ENCODE measurements around the gene MAN2C1. TPM values are rescaled to one million over a fixed set of nuclear protein-coding genes. Genes with fewer than 3 reads are reported as not detected.
A peak's percentile ranks its signal among the peaks of the same experiment; 100 is the strongest.
"Not testable (repeated sequence)": the region's sequence is repeated elsewhere in the genome, so short reads cannot be mapped to it uniquely, and the experiment has no call there.

Gene MAN2C1
- polyA plus RNA-seq, 1 experiment: 32.5 TPM

DNA sequence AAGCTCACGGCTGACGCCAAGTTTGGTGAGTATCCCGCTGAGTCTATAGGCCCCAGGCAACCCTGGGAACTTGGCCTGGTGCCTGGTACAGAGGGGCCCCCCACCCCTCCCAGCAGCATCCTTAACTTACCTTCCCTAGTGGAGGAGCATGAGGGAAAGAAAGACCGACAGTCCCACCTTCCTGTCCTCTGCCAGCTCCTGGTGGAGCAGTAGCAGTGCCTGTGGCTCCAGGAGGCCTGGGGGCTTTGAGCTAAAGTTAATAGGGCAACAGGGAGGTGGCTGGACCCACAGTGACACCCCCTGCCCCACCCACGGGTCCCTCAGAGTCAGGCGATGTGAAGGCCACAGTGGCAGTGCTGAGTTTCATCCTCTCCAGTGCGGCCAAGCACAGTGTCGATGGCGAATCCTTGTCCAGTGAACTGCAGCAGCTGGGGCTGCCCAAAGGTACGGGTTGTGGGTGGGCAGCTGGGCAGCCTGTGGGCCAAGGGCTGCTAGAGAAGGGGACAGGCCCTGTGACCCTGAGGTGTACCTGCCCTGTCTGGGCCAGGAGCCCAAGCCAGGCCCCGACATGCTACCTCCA lies 29.7 kb downstream of the MAN2C1 start:
- POLR2A ChIA-PET: no interaction called here
- H3K9me3 ChIP-seq (ENCODE audit: control insufficient read depth, insufficient read depth, low read length): no peaks in the 10 kb centered on the region
- TF ChIP-seq, protein P1, sequence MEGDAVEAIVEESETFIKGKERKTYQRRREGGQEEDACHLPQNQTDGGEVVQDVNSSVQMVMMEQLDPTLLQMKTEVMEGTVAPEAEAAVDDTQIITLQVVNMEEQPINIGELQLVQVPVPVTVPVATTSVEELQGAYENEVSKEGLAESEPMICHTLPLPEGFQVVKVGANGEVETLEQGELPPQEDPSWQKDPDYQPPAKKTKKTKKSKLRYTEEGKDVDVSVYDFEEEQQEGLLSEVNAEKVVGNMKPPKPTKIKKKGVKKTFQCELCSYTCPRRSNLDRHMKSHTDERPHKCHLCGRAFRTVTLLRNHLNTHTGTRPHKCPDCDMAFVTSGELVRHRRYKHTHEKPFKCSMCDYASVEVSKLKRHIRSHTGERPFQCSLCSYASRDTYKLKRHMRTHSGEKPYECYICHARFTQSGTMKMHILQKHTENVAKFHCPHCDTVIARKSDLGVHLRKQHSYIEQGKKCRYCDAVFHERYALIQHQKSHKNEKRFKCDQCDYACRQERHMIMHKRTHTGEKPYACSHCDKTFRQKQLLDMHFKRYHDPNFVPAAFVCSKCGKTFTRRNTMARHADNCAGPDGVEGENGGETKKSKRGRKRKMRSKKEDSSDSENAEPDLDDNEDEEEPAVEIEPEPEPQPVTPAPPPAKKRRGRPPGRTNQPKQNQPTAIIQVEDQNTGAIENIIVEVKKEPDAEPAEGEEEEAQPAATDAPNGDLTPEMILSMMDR (IDR thresholded peaks at IDR 0.05; ENCODE audit: low read depth, low read length): no peak
- no peak overlapping the region for H3K4me3 ChIP-seq (ENCODE audit: low read depth, low read length)
- no peak overlapping the region for H3K27ac ChIP-seq (ENCODE audit: low read depth, low read length)
- CTCF ChIA-PET: no interaction called here
- no peak for DNase-seq (ENCODE audit: low read depth, low spot score)
- no peaks in the 10 kb centered on the region for H3K27me3 ChIP-seq (ENCODE audit: control insufficient read depth, insufficient read depth, low read length)

- TF ChIP-seq, protein P1 (IDR thresholded peaks at IDR 0.05; ENCODE audit: low read depth, low read length): no peak
- peak; percentile 88 for DNase-seq (ENCODE audit: low read depth, low spot score)
- POLR2A ChIA-PET: interaction anchor here (0.8 kb wide), 1 partner anchor 32 kb away, joined by 4 read pairs; no protein-coding TSS in a partner anchor
- Histone ChIP-seq H3K27ac (ENCODE audit: low read depth, low read length) (peak within 1 kb of the TSS; percentile 47), H3K27me3 (ENCODE audit: control insufficient read depth, insufficient read depth, low read length) (no peaks in the 10 kb centered on the region), H3K4me3 (ENCODE audit: low read depth, low read length) (peak within 1 kb of the TSS; percentile 85), H3K9me3 (ENCODE audit: control insufficient read depth, insufficient read depth, low read length) (no peaks in the 10 kb centered on the region)
- CTCF ChIA-PET: no interaction called here
Observed at GRCh38 chr15:75335705-75336355, 32.6 kb downstream of the MAN2C1 start, which contains the start of gene COMMD4. Gene COMMD4, plus strand, starts transcription at chr15:75336063. Its CDS starts 27 bp downstream, at chr15:75336090.

DNA sequence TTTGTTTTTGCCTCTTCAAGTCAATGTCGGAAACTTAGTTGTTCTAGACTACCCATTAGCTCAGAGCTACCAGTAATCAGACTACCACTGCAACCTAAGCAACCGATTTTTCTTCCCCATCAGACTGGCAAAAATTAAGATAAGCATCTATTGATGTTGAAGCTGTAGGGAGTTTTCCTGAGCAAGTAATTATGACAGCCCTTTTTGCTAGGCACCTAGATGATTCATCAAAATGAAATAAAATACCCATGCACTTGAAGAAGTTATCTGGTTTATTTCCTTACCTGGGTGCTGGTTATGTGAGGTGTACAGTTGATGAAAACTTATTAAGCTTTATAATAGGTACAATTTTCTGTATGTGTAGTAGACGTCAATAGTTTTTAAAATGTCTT lies 33.1 kb downstream of the MAN2C1 start:
- Histone ChIP-seq H3K27me3 (ENCODE audit: control insufficient read depth, insufficient read depth, low read length) (no peaks in the 10 kb centered on the region), H3K27ac (ENCODE audit: low read depth, low read length) (no peak overlapping the region), H3K4me3 (ENCODE audit: low read depth, low read length) (peak overlapping the region; percentile 85), H3K9me3 (ENCODE audit: control insufficient read depth, insufficient read depth, low read length) (no peaks in the 10 kb centered on the region)
- POLR2A ChIA-PET: interaction anchor here (0.8 kb wide), 1 partner anchor 33 kb away, joined by 4 read pairs; no protein-coding TSS in a partner anchor
- DNase-seq (ENCODE audit: low read depth, low spot score): no peak
- CTCF ChIA-PET: no interaction called here
- TF ChIP-seq, protein P1 (IDR thresholded peaks at IDR 0.05; ENCODE audit: low read depth, low read length): no peak

- DNase-seq (ENCODE audit: low read depth, low spot score); POLR2A ChIA-PET; H3K27ac ChIP-seq (ENCODE audit: low read depth, low read length); H3K27me3 ChIP-seq (ENCODE audit: control insufficient read depth, insufficient read depth, low read length); H3K4me3 ChIP-seq (ENCODE audit: low read depth, low read length); H3K9me3 ChIP-seq (ENCODE audit: control insufficient read depth, insufficient read depth, low read length); CTCF ChIA-PET: not testable (repeated sequence)
Observed at GRCh38 chr15:75333654-75334419, 34.6 kb downstream of the MAN2C1 start.

DNA sequence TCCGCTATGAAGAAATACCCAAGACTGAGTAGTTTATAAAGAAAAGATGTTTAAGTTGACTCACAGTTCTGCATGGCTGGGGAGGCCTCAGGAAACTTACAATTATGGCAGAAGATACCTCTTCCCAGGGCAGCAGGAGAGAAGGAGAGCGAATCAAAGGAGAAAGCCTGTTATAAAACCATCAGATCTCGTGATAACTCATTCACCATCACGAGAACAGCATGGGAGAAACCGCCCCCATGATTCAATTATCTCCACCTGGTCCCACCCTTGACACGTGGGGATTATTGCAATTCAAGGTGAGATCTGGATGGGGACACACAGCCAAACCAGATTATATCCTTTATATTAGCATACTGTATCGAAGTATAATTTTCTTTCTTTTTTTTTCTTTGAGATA lies 36.3 kb downstream of the MAN2C1 start:
- CTCF ChIA-PET; DNase-seq (ENCODE audit: low read depth, low spot score); H3K27ac ChIP-seq (ENCODE audit: low read depth, low read length); H3K27me3 ChIP-seq (ENCODE audit: control insufficient read depth, insufficient read depth, low read length); POLR2A ChIA-PET; H3K9me3 ChIP-seq (ENCODE audit: control insufficient read depth, insufficient read depth, low read length); H3K4me3 ChIP-seq (ENCODE audit: low read depth, low read length): not testable (repeated sequence)

DNA sequence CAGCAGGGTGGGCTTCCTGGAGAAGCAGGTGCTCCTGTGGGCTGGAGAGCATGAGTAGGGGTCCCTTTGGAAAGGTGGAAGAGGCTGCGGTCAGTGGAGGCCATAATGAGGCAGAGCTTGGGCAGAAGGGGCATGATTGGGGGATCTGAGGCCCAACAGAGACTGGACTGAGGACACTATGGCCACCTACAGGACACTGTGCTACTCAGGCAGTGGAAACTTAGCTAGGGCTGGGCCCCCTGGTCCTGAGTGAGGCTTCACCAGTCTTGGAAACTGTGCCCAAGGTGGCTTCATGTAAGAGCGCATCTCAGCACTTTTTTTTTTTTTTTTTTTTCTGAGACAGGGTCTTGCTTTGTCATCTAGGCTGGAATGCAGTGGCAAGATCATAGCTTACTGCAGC lies 38.8 kb downstream of the MAN2C1 start:
- POLR2A ChIA-PET: no interaction called here
- H3K9me3 ChIP-seq (ENCODE audit: control insufficient read depth, insufficient read depth, low read length): no peaks in the 10 kb centered on the region
- H3K27ac ChIP-seq (ENCODE audit: low read depth, low read length): no peak overlapping the region
- CTCF ChIA-PET: no interaction called here
- DNase-seq (ENCODE audit: low read depth, low spot score): no peak
- no peak overlapping the region for H3K4me3 ChIP-seq (ENCODE audit: low read depth, low read length)
- TF ChIP-seq, protein P1 (IDR thresholded peaks at IDR 0.05; ENCODE audit: low read depth, low read length): no peak
- H3K27me3 ChIP-seq (ENCODE audit: control insufficient read depth, insufficient read depth, low read length): peaks cover 4% of the 10 kb centered on the region
